A549 treated with Mapracorat at 1 μM for 4 hours (cell line): Measurements from ENCODE around the gene ST8SIA5. TPM values are rescaled to one million over a fixed set of nuclear protein-coding genes. Genes with fewer than 3 reads are reported as not detected.

Experiments
- total RNA-seq: library from RNA; stranded (reverse); fragments of 200-300 nt; extraction: Qiagen RNA extraction; gene quantifications from 5 replicates; pipeline ENCODE4 v1.2.3, GENCODE V29; 2022

The ST8SIA5 gene
- total RNA-seq, result not detected in 5 replicates

DNA sequence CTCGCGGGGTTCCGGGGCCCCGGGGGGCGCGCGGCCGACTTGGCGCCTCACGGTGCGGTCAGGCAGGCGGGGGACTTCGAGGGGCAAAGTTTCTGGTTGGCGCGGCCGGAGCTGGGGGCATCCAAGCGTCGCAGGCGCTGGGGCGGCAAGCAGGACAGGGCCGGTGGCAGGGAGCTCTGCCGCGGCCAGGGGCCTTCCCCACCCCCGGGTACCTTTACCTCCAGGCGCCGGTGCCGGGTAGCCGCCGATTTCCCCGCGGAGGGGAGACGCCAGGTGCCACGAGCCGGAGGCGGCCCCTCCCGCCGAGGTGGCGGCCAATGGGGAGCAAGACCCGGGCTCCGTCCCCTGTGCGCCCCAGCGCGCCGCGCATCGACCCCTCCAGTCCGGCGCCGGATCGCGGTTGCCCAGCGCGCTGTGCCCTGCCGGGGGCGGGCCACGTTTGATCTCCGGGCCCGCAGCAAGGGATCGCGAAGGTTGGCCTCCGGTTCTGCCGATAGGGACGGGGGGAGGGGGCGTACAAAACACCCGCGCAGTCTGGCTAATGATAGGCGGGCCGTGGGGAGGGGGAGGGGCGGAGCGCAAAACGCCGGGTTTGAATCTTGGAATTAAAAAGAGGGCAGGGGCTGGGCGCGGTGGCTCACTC, at the start of gene ST8SIA5:
Gene ST8SIA5 (minus strand): TSS at position 495 of the 643 bp plus-strand sequence. CDS start 545 bp downstream, outside the sequence.

DNA sequence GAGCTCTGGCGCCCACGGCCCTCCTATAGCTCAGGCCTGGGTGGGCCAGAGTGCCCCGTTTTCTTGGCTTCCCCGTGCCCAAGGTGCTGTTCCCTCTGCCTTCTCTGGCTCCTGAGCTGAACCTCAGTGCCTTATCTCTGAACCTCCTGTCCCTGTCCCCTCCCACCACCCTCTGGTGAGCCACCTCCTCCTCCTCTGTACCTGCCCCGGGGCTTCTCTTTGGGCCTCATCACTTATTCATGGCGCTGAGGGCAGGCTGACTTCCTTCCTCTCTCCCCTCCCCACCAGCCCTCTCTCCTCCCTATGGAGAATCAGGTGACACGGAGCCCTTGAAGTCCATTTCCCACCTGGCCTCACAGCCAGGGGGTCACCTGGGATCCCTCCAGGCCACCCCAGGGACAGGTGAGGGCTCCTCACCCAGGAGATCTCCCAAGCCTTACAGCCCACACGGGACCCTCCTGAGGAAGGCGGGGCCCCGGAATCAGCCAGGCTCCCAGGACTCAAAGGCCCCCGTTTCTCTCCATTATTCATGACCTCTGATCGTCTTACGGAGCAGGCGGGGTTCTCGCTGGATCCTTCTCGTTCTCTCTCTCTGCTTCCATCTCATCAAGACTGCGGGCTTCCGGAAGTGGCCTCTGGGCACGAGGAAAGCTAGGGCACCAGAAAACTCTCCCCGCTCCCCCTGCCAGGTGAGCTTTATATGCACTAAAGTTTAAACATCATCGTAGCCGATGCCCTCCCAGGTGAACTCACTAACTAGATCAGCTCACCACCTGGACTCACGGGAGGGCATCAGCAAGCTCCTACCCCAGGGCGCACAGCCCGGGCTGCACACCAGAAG, 99.5 kb downstream of the ST8SIA5 start, which contains the start of gene LOXHD1:
Gene LOXHD1 (minus strand): TSS at position 106 of the 841 bp plus-strand sequence. CDS start 187 bp downstream, outside the sequence.

Other genes starting within 250 kb of the ST8SIA5 start
- gene LOXHD1, start 99.8 kb downstream of the ST8SIA5 start, total RNA-seq, result not detected in 5 replicates
- 7.6 to 9.9 TPM (median 7.9 TPM) in 5 replicates for gene PIAS2, start 160.5 kb upstream of the ST8SIA5 start, total RNA-seq
- gene KATNAL2, start 160.5 kb upstream of the ST8SIA5 start, total RNA-seq, result 1.3 to 2.4 TPM (median 1.8 TPM) in 5 replicates